ENCODE results near the gene ACVR1B.

DNA sequence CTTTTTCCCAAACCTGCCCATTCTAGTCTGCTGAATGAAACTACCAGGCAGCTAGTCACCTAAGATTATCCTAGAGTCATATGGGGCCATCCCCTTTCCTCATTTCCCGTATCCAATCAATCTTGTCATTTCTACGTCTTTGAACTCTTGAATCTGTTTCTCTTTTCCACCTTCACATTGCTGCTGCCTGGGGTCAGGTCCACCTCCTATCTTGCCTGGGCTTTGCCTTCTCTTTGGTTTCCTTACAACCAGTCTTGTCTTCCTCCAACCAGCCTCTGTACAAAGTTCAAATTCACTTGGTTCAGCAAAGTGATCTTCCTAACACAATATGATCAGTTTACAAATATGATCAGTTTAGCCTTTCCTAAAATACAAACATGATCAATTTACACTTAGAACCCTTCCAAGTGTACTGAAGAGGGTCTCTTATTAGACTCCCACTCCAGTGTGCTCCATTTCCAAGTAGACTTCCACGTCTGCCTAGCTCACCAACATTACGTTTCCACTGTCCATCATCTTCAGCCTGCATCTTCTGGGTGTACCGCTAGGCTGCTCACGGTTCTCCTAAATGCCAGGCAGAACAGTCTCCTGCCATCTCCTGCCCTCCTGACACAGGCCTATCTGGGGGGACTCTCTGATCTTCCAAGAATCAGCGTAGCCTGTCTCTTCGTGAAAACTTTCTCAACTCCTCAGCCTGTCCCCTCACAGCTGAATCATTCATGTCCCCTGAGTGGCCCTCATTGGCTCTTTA, 4.1 kb upstream of the ACVR1B start:
- TF ChIP-seq CTCF (IDR thresholded peaks at IDR 0.05) (no peak), POLR2A (IDR thresholded peaks at IDR 0.05) (no peak)

All from prostate gland (tissue), 2 donors.